ENCODE data around the gene SIGLEC6. TPM values are rescaled to one million over a fixed set of nuclear protein-coding genes. Genes with fewer than 3 reads are reported as not detected.

Gene SIGLEC6
- total RNA-seq, 6 donors from 2014 or later: 7.2 to 7.9 (median 7.8) TPM; not detected in 3

DNA sequence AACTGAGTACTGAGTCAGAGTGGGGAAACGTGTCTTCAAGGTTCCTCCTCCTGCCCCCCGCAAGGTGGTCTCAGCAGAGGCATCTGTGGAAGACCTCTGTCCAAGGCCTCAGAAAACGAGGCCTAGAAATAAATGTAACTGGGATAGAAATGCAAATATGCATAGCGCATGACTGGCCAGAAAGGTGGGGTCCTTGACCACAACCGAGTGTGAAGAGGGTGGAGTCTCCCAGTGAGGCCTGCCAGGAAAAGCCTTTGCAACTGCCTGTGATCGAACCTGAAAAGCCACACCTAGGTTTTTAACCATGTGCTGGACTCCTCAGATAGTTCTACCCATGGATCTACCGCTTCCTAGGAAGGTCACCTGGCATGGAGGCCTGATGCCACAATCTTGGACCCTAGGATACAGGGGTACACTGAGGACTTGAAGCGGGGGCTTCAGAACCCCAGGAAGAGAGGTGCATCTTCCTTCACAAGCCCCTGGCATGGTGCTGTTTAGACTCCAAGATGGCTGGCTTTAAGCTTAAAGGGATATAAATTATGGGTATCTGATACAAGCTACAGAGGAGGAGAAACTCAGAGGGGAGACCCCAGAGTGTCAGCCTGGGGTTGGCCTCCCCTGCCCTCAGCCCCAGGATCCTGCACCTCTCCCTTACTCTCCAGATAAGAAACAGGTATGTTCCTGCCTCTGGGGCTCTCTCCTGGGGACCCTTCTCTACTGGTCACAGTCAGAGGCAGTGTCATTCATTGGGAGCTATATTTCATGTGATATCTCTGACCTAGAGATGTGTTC, 18.3 kb upstream of the SIGLEC6 start:
- H3K27me3 ChIP-seq: no peaks in the 10 kb centered on the region
- no peak overlapping the region for H3K27ac ChIP-seq
- 50 to 60% methylated on average over 6 to 8 of the region's 8 CpGs for WGBS, 2 donors
- no peaks in the 10 kb centered on the region for H3K4me1 ChIP-seq
- TF ChIP-seq EP300 (IDR thresholded peaks at IDR 0.05) (no peak), POLR2AphosphoS5 (IDR thresholded peaks at IDR 0.05) (no peak), POLR2A (IDR thresholded peaks at IDR 0.05) (no peak)
- TF ChIP-seq, protein P1, sequence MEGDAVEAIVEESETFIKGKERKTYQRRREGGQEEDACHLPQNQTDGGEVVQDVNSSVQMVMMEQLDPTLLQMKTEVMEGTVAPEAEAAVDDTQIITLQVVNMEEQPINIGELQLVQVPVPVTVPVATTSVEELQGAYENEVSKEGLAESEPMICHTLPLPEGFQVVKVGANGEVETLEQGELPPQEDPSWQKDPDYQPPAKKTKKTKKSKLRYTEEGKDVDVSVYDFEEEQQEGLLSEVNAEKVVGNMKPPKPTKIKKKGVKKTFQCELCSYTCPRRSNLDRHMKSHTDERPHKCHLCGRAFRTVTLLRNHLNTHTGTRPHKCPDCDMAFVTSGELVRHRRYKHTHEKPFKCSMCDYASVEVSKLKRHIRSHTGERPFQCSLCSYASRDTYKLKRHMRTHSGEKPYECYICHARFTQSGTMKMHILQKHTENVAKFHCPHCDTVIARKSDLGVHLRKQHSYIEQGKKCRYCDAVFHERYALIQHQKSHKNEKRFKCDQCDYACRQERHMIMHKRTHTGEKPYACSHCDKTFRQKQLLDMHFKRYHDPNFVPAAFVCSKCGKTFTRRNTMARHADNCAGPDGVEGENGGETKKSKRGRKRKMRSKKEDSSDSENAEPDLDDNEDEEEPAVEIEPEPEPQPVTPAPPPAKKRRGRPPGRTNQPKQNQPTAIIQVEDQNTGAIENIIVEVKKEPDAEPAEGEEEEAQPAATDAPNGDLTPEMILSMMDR (IDR thresholded peaks at IDR 0.05): no peak
- ATAC-seq (ENCODE audit: low FRiP score in 2 of 2): no peak
- H3K9me3 ChIP-seq: no peaks in the 10 kb centered on the region
- no peak overlapping the region for H3K4me3 ChIP-seq
- no peaks in the 10 kb centered on the region for H3K36me3 ChIP-seq
- DNase-seq: no peak

DNA sequence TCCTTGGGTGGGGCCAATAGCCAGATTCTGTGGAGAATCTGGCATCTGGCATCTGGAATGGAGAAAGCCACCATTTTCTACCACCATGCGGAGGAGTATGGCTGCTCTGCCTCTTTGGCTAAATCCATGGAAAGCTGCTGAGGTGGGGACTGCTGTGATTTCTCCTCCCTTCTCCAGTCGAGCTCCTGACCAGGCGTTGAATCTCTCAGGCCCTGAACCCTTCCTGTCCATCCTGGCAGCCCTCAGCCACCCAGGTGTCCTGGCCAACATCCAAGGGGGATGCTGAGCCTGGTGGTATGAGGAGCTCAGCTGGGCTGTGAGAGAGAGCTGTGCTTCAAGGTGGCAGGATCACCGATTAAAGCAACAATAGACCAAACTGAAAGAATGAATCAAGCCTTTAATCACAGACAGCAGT, 17.4 kb upstream of the SIGLEC6 start:
- no peak overlapping the region for H3K27ac ChIP-seq
- H3K27me3 ChIP-seq: no peaks in the 10 kb centered on the region

DNA sequence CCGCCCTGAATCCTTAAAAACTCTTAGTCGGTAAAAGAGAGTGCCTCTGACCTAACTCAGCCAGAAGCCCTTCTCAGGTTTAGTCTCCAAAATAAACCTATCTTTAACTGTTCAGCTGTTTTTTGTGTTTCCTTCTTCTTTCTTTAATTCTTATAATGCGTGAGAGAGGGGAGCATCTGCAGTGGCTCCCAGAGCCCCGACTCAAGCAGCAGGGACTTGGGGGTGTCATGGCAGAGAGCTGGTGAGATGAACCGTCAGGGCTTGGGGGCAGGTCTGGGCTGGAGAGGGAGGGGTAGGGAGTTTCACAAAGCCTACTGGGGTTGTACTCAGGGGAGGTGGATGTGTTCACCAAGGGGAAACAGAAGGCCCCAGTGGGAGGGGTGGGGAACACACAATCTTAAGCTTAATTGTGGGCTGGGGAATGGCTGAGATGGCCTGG, 16.8 kb upstream of the SIGLEC6 start:
- DNase-seq: no peak
- TF ChIP-seq EP300 (IDR thresholded peaks at IDR 0.05) (no peak), POLR2A (IDR thresholded peaks at IDR 0.05) (no peak), POLR2AphosphoS5 (IDR thresholded peaks at IDR 0.05) (no peak)
- TF ChIP-seq, protein P1 (IDR thresholded peaks at IDR 0.05): no peak
- Histone ChIP-seq H3K9me3 (no peaks in the 10 kb centered on the region), H3K4me1 (no peaks in the 10 kb centered on the region), H3K36me3 (no peaks in the 10 kb centered on the region), H3K27me3 (no peaks in the 10 kb centered on the region), H3K4me3 (no peak overlapping the region), H3K27ac (no peak overlapping the region)
- ATAC-seq (ENCODE audit: low FRiP score in 2 of 2): no peak
- 41 to 57% methylated on average over 5 of the region's 5 CpGs for WGBS, 2 donors

More for the DNA sequence above, 17.4 kb upstream of the SIGLEC6 start:
- Histone ChIP-seq H3K9me3 (no peaks in the 10 kb centered on the region), H3K36me3 (no peaks in the 10 kb centered on the region), H3K4me3 (no peak overlapping the region), H3K4me1 (no peaks in the 10 kb centered on the region)
- DNase-seq (no peak), ATAC-seq (ENCODE audit: low FRiP score in 2 of 2) (no peak)
- 75 to 77% methylated on average over 4 of the region's 4 CpGs for WGBS, 2 donors
- TF ChIP-seq, protein P1 (IDR thresholded peaks at IDR 0.05): no peak
- no peak for TF ChIP-seq EP300 (IDR thresholded peaks at IDR 0.05)
- no peak for TF ChIP-seq POLR2AphosphoS5 (IDR thresholded peaks at IDR 0.05)
- TF ChIP-seq POLR2A (IDR thresholded peaks at IDR 0.05): no peak

DNA sequence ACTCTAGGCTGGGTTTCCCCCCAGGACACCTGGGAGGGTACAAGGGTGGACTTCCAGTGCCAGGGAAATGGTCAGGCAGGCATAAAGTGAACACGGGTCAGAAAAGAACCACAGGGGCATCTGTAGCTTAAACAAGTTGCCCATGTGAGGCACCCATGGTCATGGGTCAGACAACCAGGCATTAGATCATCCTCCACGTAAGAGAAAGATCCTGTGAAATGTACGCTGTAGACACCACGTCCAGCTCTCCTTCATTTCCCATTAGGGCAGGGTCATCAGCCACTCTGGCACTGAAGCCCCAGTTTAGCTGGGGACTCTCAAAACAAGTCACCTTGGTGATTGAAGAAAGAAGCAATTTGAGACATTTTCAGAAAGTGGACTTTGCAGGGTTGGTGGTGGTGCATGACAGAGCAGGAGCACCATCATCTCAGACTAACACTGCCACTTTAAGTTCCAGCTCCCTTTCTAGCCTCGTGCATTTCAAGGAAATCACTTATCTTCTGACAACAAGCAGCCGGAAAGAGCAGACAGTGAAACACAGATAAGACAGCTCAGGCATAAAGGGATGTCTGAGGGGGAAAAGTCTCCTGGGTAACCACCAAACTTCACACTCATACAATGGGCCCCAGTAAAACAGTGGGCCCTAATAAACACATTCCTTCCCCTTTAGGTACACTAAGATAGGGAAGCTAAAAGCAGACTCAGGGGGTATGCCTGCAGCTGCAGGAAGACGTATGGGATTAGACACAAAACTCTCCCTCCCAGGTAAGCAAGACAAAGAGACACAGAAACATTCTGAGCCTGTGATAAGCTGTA, 16.1 kb upstream of the SIGLEC6 start:
- no peak for DNase-seq
- Histone ChIP-seq H3K36me3 (no peaks in the 10 kb centered on the region), H3K27me3 (no peaks in the 10 kb centered on the region), H3K4me1 (no peaks in the 10 kb centered on the region), H3K27ac (no peak overlapping the region), H3K4me3 (no peak overlapping the region), H3K9me3 (no peaks in the 10 kb centered on the region)
- no peak for ATAC-seq (ENCODE audit: low FRiP score in 2 of 2)
- 20 to 23% methylated on average over 7 of the region's 7 CpGs for WGBS, 2 donors
- TF ChIP-seq POLR2AphosphoS5 (IDR thresholded peaks at IDR 0.05) (no peak), POLR2A (IDR thresholded peaks at IDR 0.05) (no peak), EP300 (IDR thresholded peaks at IDR 0.05) (no peak)
- TF ChIP-seq, protein P1 (IDR thresholded peaks at IDR 0.05): no peak

Data from upper lobe of left lung (tissue), 6 donors.